HepG2 (cell line): ENCODE measurements around the gene MEF2D.

Experiments used
- IKZF1 ChIP-seq: fragments of 450-650 bp; IDR thresholded peaks from 2 replicates; pipeline ENCODE4 v1.7.1; 2016
- JUNB ChIP-seq: sonication (generic); formaldehyde crosslinking; IDR thresholded peaks from 2 replicates; pipeline ENCODE4 v1.8.0; 2022; ENCODE audit warnings: missing genetic modification reagents, mild to moderate bottlenecking, borderline replicate concordance
- ZNF383 ChIP-seq: sonication (generic); formaldehyde crosslinking; IDR thresholded peaks from 2 replicates; pipeline ENCODE4 v1.4.0; 2020; ENCODE audit warnings: missing genetic modification reagents, mild to moderate bottlenecking, borderline replicate concordance

GRCh38 chr1:156478250-156478627 is 22.3 kb downstream of the MEF2D start:
- TF ChIP-seq ZNF383 (no peak), JUNB (CRISPR knock-in tag) (no peak), IKZF1 (no peak)
